ENCODE results near the gene HBS1L.

GRCh38 chr6:135097172-135097571 lies 42.5 kb upstream of the HBS1L start:
- TF ChIP-seq POLR2AphosphoS5 (IDR thresholded peaks at IDR 0.05) (no peak), POLR2A (IDR thresholded peaks at IDR 0.05) (no peak)

All from stomach (tissue), 4 donors.